A549 (cell line): ENCODE results near the gene BAIAP3. TPM values are rescaled to one million over a fixed set of nuclear protein-coding genes. Genes with fewer than 3 reads are reported as not detected.
A peak's percentile ranks its signal among the peaks of the same experiment; 100 is the strongest.

Source experiments
- ATAC-seq, 2 experiments: fragments of 200-7000 bp in 1 of 2; fragments of >200 bp in 1 of 2; cut with Nextera tagmentation in 1 of 2; cut with Tn5 transposase in 1 of 2; 3 replicates each; pipeline versions ENCODE4 v1.8.0 to v1.9.1; 2018 to 2020; ENCODE audit warnings: mild to moderate bottlenecking in 1 of 2, moderate library complexity in 1 of 2
- CTCF ChIA-PET: fragments of 300-600 bp; sonication (Branson Sonifier 250); formaldehyde crosslinking; extraction: SDS; loops from one replicate; lab custom pipeline; 2021; ENCODE audit warnings: antibody characterized with exemption, inconsistent platforms; lab: Yijun Ruan, JAX
- POLR2A ChIA-PET: fragments of 350-600 bp; formaldehyde crosslinking; extraction: SDS; loops from one replicate; lab custom pipeline; 2021; ENCODE audit warnings: antibody characterized with exemption, inconsistent platforms; lab: Yijun Ruan, JAX
- DNase-seq, 2 experiments: peaks; one replicate each; pipeline versions ENCODE4 v3.0.0 to v3.0.0-alpha.2; 2011 to 2016; ENCODE audit warnings: low read depth in 1 of 2, low spot score in 1 of 2
- FAIRE-seq: peaks from 2 replicates; lab custom pipeline; 2011; peaks lifted over from hg19 to GRCh38; lab: Jason Lieb, UNC
- H3K27ac ChIP-seq, 2 experiments: fragments of >200 bp; sonication (Bioruptor Twin); formaldehyde crosslinking; 3 replicates each; pipeline ENCODE4 v1.5.1; 2016 to 2017
- H3K4me1 ChIP-seq: fragments of >200 bp; sonication (Bioruptor Twin); formaldehyde crosslinking; 3 replicates; pipeline ENCODE4 v1.6.1; 2016
- H3K4me2 ChIP-seq: fragments of >200 bp; sonication (Bioruptor Twin); formaldehyde crosslinking; 3 replicates; pipeline ENCODE4 v1.6.1; 2016
- H3K4me3 ChIP-seq: fragments of >200 bp; sonication (Bioruptor Twin); formaldehyde crosslinking; 3 replicates; pipeline ENCODE4 v1.5.1; 2016
- H3K9me3 ChIP-seq: fragments of >200 bp; sonication (Bioruptor Twin); formaldehyde crosslinking; 3 replicates; pipeline ENCODE4 v1.6.1; 2016
- ATOH8 ChIP-seq: fragments of 250-450 bp; sonication (Bioruptor Pico); IDR thresholded peaks from 2 replicates; pipeline ENCODE4 v1.5.0; 2020; ENCODE audit warnings: low read depth, mild to moderate bottlenecking, moderate library complexity
- CBX2 ChIP-seq: fragments of 200-600 bp; sonication (generic); IDR thresholded peaks from 2 replicates; pipeline ENCODE4 v1.6.1; 2016; ENCODE audit warnings: low read depth, mild to moderate bottlenecking, borderline replicate concordance
- CBX8 ChIP-seq: fragments of 200-600 bp; sonication (generic); IDR thresholded peaks from 2 replicates; pipeline ENCODE4 v1.6.1; 2016
- EHMT2 ChIP-seq: fragments of 200-600 bp; sonication (generic); IDR thresholded peaks from 2 replicates; pipeline ENCODE4 v1.6.1; 2016; ENCODE audit warnings: antibody characterized with exemption, low read depth, mild to moderate bottlenecking, moderate library complexity
- FOSL2 ChIP-seq, 2 experiments: fragments of 450-650 bp in 1 of 2; fragments of >200 bp in 1 of 2; sonication (Bioruptor Twin) in 1 of 2; formaldehyde crosslinking; IDR thresholded peaks; 2 replicates each; pipeline versions ENCODE4 v1.5.0 to v1.6.1; 2016 to 2020; ENCODE audit warnings: mild to moderate bottlenecking in 1 of 2, moderate library complexity in 1 of 2
- HEYL ChIP-seq: fragments of 250-450 bp; sonication (Bioruptor Pico); IDR thresholded peaks from 2 replicates; pipeline ENCODE4 v1.8.0; 2021; ENCODE audit warnings: mild to moderate bottlenecking, moderate library complexity
- HOXA7 ChIP-seq: fragments of 250-450 bp; sonication (Bioruptor Pico); IDR thresholded peaks from 2 replicates; pipeline ENCODE4 v1.5.0; 2020; ENCODE audit warnings: mild to moderate bottlenecking, moderate library complexity
- HOXB5 ChIP-seq: fragments of 250-450 bp; sonication (Bioruptor Pico); IDR thresholded peaks from 2 replicates; pipeline ENCODE4 v1.5.0; 2020; ENCODE audit warnings: mild to moderate bottlenecking, moderate library complexity
- JUN ChIP-seq, 2 experiments: fragments of >200 bp; sonication (Bioruptor Twin); formaldehyde crosslinking; IDR thresholded peaks; 2 replicates in 1 of 2; 3 replicates in 1 of 2; pipeline ENCODE4 v1.6.1; 2016 to 2017
- MAFK ChIP-seq: fragments of 450-650 bp; IDR thresholded peaks from 2 replicates; pipeline ENCODE4 v1.6.1; 2014; ENCODE audit not compliant: partially characterized antibody
- MAX ChIP-seq: IDR thresholded peaks from 2 replicates; pipeline ENCODE4 v1.6.1; 2012
- MYC ChIP-seq: IDR thresholded peaks from 2 replicates; pipeline ENCODE4 v1.6.1; 2012; ENCODE audit warnings: mild to moderate bottlenecking, inconsistent platforms, low read length, improper control_type of control experiment, borderline replicate concordance
- NR3C1 ChIP-seq: fragments of >200 bp; sonication (Bioruptor Twin); formaldehyde crosslinking; IDR thresholded peaks from 3 replicates; pipeline ENCODE4 v1.6.1; 2017
- PHF8 ChIP-seq: fragments of 200-600 bp; sonication (generic); IDR thresholded peaks from 2 replicates; pipeline ENCODE4 v1.6.1; 2016; ENCODE audit warnings: low read depth, mild to moderate bottlenecking, antibody characterized with exemption, moderate library complexity, borderline replicate concordance
- POLR2A ChIP-seq: IDR thresholded peaks from 2 replicates; pipeline ENCODE4 v1.6.1; 2012; ENCODE audit warnings: mild to moderate bottlenecking, low read length
- POLR2AphosphoS2 ChIP-seq: conservative IDR thresholded peaks from 2 replicates; pipeline ENCODE4 v1.6.1; 2012; ENCODE audit warnings: low read length, improper control_type of control experiment, inconsistent platforms
- REST ChIP-seq: fragments of 200-600 bp; sonication (generic); IDR thresholded peaks from 2 replicates; pipeline ENCODE4 v1.6.1; 2016; ENCODE audit warnings: antibody characterized with exemption, mild to moderate bottlenecking, moderate library complexity
- RFX5 ChIP-seq: fragments of 450-650 bp; IDR thresholded peaks from 2 replicates; pipeline ENCODE4 v1.7.1; 2014; ENCODE audit warnings: antibody characterized with exemption, mild to moderate bottlenecking, moderate library complexity
- RNF2 ChIP-seq: fragments of 200-600 bp; sonication (generic); IDR thresholded peaks from 2 replicates; pipeline ENCODE4 v1.6.1; 2016; ENCODE audit warnings: low read depth, mild to moderate bottlenecking, antibody characterized with exemption, moderate library complexity, borderline replicate concordance
- USF2 ChIP-seq: fragments of 450-650 bp; IDR thresholded peaks from 2 replicates; pipeline ENCODE4 v1.6.1; 2014; ENCODE audit warnings: antibody characterized with exemption
- ZFP36 ChIP-seq: fragments of 450-650 bp; IDR thresholded peaks from 2 replicates; pipeline ENCODE4 v1.6.1; 2014; ENCODE audit warnings: borderline replicate concordance; ENCODE audit not compliant: partially characterized antibody
- WGBS: methylation state at CpG from one replicate; pipeline ENCODE4 v1.1.6; 2017; ENCODE audit errors: missing lambda C conversion rate; 5-methylcytosine and 5-hydroxymethylcytosine counted together
- polyA plus RNA-seq, 4 experiments: library from polyadenylated mRNA; depleted of rRNA in 3 of 4; stranded (reverse); fragments of >200 nt; fragmentation: RNase III in 1 of 4; extraction: RNeasy Plus Mini Kit Qiagen cat#74134 plus additional on column Dnase treatment in 1 of 4; gene quantifications; 2 replicates in 3 of 4; 3 replicates in 1 of 4; pipeline ENCODE4 v1.2.3, GENCODE V29; 2011 to 2017

Gene BAIAP3
- polyA plus RNA-seq, 2 of the 4 experiments (the other 2 are of a cell fraction), result 0.31 to 0.32 TPM

- Histone ChIP-seq H3K4me2 (peak overlapping the region; percentile 34; the same call in 1 of the 3 replicates), H3K27ac (no peak overlapping the region), H3K4me1 (peaks cover 8% of the 10 kb centered on the region; the same call in 1 of the 3 replicates), H3K9me3 (no peaks in the 10 kb centered on the region), H3K4me3 (no peak overlapping the region)
- CTCF ChIA-PET, result interaction anchor here (0.9 to 3.2 kb wide), 4 partner anchors 11 to 184 kb away, joined by 3 to 20 read pairs (median 4); no protein-coding TSS in a partner anchor
- ATAC-seq, result peak in 1 of 2 experiments; percentile 32; a peak in 2 of 6 replicates
- FAIRE-seq, result no peak
- POLR2A ChIA-PET, result no interaction called here
- DNase-seq, result no peak
- no peak for TF ChIP-seq ZFP36
- no peak for TF ChIP-seq RNF2
- no peak for TF ChIP-seq FOSL2 (IDR thresholded peaks at IDR 0.05)
- TF ChIP-seq FOSL2 (CRISPR knock-in tag; IDR thresholded peaks at IDR 0.05), result no peak
- TF ChIP-seq RFX5, result no peak
- no peak for TF ChIP-seq CBX8
- TF ChIP-seq JUN (IDR thresholded peaks at IDR 0.05), result no peak
- TF ChIP-seq USF2, result no peak
- TF ChIP-seq PHF8, result no peak
- no peak for TF ChIP-seq HOXA7 (CRISPR knock-in tag)
- TF ChIP-seq MAFK, result no peak
- no peak for TF ChIP-seq HOXB5 (CRISPR knock-in tag)
- no peak for TF ChIP-seq REST
- 37% methylated on average over 7 of the region's 17 CpGs for WGBS
These were observed 44.0 kb upstream of the BAIAP3 start for GRCh38 chr16:1289477-1289866.

GRCh38 chr16:1290063-1290501 lies 43.4 kb upstream of the BAIAP3 start:
- POLR2A ChIA-PET, result no interaction called here
- peak; percentile 11 to 16; a peak in 2 of 6 replicates for ATAC-seq
- Histone ChIP-seq H3K27ac (no peak overlapping the region), H3K4me1 (peaks cover 8% of the 10 kb centered on the region; the same call in 1 of the 3 replicates), H3K9me3 (no peaks in the 10 kb centered on the region), H3K4me3 (no peak overlapping the region), H3K4me2 (no peak overlapping the region)
- WGBS, result 84% methylated on average over 11 of the region's 22 CpGs
- DNase-seq, result no peak
- no peak for FAIRE-seq
- TF ChIP-seq POLR2AphosphoS2 (no peak), HEYL (CRISPR knock-in tag) (no peak)
- CTCF ChIA-PET, result interaction anchor here (1.0 to 3.2 kb wide), 5 partner anchors 11 to 57 kb away, joined by 3 to 20 read pairs (median 3); no protein-coding TSS in a partner anchor

- H3K9me3 ChIP-seq, result no peaks in the 10 kb centered on the region
- FAIRE-seq (no peak), DNase-seq (no peak), ATAC-seq (no peak)
- ChIA-PET POLR2A (no interaction called here), CTCF (interaction anchor here (1.0 to 3.2 kb wide), 5 partner anchors 10 to 56 kb away, joined by 3 to 20 read pairs (median 3); no protein-coding TSS in a partner anchor)
- WGBS, result 78% methylated on average over 29 of the region's 29 CpGs
- TF ChIP-seq JUN (IDR thresholded peaks at IDR 0.05), result no peak
- TF ChIP-seq MYC, result no peak
- TF ChIP-seq USF2, result no peak
- no peak for TF ChIP-seq NR3C1
- no peak for TF ChIP-seq ZFP36
- no peak for TF ChIP-seq REST
- TF ChIP-seq MAX, result no peak
- no peak for TF ChIP-seq POLR2A
- no peak for TF ChIP-seq ATOH8
- no peak for TF ChIP-seq EHMT2
- TF ChIP-seq CBX2, result no peak
- H3K4me1 ChIP-seq, result peaks cover 8% of the 10 kb centered on the region; the same call in 1 of the 3 replicates
- H3K4me2 ChIP-seq, result no peak overlapping the region
- H3K4me3 ChIP-seq, result no peak overlapping the region
- no peak overlapping the region for H3K27ac ChIP-seq
These were observed 42.4 kb upstream of the BAIAP3 start for GRCh38 chr16:1290860-1291575.
